Progenitor cell of endocrine pancreas (in vitro differentiated cells): ENCODE data around the gene GSG1L. TPM values are rescaled to one million over a fixed set of nuclear protein-coding genes. Genes with fewer than 3 reads are reported as not detected.

Source experiments
- DNase-seq: peaks from one replicate; pipeline ENCODE4 v3.0.0; 2021; ENCODE audit warnings: low spot score; ENCODE audit not compliant: unreplicated experiment
- H3K27ac Mint-ChIP-seq: 2 replicates; pipeline ENCODE4 v1.8.0; 2021; ENCODE audit warnings: mild to moderate bottlenecking, moderate library complexity, mixed read lengths
- H3K27me3 Mint-ChIP-seq: 2 replicates; pipeline ENCODE4 v1.8.0; 2021; ENCODE audit warnings: mixed read lengths
- H3K36me3 Mint-ChIP-seq: 2 replicates; pipeline ENCODE4 v1.8.0; 2022; ENCODE audit warnings: mixed read lengths; ENCODE audit not compliant: insufficient read depth
- H3K4me1 Mint-ChIP-seq: 2 replicates; pipeline ENCODE4 v1.8.0; 2021; ENCODE audit warnings: low read depth, mixed read lengths
- H3K4me3 Mint-ChIP-seq: 2 replicates; pipeline ENCODE4 v1.8.0; 2021; ENCODE audit warnings: low read depth, mild to moderate bottlenecking, moderate library complexity, mixed read lengths
- H3K9me3 Mint-ChIP-seq: 2 replicates; pipeline ENCODE4 v1.8.0; 2021; ENCODE audit warnings: low read depth, mixed read lengths
- total RNA-seq: library from RNA; stranded (reverse); gene quantifications from 2 replicates; pipeline ENCODE4 v1.2.1, GENCODE V29; 2021
- TF ChIP-seq, protein P1 (sequence below): fragments of 200-600 bp; sonication (generic); IDR thresholded peaks from one replicate; pipeline ENCODE4 v1.5.0; 2021; ENCODE audit warnings: antibody characterized with exemption, mild to moderate bottlenecking; ENCODE audit not compliant: unreplicated experiment

Gene GSG1L
- total RNA-seq, 1 donor from 2014 or later, result 0.17 TPM

DNA sequence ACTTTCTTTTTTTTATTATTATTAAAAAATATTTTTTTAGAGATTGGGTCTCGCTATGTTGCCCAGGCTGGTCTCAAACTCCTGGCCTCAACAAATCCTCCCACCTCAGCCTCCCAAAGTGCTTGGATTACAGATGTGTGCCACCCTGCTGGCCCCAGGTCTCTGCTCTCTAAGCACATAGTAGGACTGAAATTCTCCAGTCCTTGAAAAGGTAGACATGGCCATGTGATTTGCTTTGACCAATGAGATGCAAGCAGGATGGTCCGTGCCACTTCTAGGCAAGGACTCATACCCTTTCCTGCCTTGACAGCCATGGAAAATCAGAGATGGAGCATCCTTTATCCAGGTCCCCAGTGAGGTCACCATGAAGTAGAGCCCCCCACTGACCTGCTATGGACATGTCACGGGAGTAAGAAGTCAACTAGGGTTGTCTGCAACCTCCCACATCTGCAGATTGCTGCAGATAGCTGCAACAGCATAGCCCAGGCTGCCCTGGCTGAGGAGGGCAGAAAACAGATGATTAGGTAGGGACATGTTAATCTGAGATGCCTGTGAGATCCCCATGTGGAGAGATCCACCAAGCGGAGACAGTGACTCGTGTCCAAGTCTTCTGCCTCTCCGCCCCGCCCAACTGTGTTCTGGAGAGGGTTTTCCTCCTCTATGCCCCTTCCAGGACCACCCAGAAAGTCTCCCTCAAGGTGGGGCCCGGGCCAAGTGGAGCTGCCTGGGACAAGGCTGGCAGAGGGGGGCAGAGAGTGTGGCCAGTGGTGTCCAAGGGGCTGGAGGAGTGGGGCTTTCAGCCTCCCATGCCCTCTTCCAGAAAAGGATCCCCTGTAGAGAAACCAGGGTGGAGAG, 11.0 kb downstream of the GSG1L start:
- Mint-ChIP-seq H3K4me3 (no peak overlapping the region), H3K4me1 (no peaks in the 10 kb centered on the region), H3K27ac (no peak overlapping the region), H3K36me3 (no peaks in the 10 kb centered on the region), H3K9me3 (peaks cover 7% of the 10 kb centered on the region), H3K27me3 (peaks cover 20% of the 10 kb centered on the region)
- DNase-seq, result no peak
- TF ChIP-seq, protein P1, sequence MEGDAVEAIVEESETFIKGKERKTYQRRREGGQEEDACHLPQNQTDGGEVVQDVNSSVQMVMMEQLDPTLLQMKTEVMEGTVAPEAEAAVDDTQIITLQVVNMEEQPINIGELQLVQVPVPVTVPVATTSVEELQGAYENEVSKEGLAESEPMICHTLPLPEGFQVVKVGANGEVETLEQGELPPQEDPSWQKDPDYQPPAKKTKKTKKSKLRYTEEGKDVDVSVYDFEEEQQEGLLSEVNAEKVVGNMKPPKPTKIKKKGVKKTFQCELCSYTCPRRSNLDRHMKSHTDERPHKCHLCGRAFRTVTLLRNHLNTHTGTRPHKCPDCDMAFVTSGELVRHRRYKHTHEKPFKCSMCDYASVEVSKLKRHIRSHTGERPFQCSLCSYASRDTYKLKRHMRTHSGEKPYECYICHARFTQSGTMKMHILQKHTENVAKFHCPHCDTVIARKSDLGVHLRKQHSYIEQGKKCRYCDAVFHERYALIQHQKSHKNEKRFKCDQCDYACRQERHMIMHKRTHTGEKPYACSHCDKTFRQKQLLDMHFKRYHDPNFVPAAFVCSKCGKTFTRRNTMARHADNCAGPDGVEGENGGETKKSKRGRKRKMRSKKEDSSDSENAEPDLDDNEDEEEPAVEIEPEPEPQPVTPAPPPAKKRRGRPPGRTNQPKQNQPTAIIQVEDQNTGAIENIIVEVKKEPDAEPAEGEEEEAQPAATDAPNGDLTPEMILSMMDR, result no peak

DNA sequence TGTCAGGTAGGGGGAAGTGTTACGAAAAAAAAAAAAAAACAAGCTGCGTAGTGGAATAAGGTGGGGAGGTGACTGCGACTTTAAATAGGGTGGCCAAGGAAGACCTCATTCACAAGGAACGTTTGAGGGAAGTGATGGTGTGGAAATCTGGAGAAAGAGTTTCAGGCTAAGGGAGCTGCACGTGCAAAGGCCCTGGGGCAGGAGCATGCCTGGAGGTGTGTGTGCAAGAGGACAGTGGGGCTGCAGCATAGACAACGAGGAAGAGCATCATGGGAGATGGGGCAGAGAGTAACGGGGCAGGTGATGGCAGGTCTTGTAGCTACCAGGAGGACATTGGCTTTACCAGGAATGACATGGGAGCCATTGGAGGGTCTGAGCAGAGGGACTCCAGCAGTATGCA, 12.0 kb downstream of the GSG1L start:
- DNase-seq, result no peak
- Mint-ChIP-seq H3K36me3 (no peaks in the 10 kb centered on the region), H3K4me1 (no peaks in the 10 kb centered on the region), H3K27me3 (peaks cover 20% of the 10 kb centered on the region), H3K27ac (no peak overlapping the region), H3K9me3 (peaks cover 12% of the 10 kb centered on the region), H3K4me3 (no peak overlapping the region)
- TF ChIP-seq, protein P1, result no peak

DNA sequence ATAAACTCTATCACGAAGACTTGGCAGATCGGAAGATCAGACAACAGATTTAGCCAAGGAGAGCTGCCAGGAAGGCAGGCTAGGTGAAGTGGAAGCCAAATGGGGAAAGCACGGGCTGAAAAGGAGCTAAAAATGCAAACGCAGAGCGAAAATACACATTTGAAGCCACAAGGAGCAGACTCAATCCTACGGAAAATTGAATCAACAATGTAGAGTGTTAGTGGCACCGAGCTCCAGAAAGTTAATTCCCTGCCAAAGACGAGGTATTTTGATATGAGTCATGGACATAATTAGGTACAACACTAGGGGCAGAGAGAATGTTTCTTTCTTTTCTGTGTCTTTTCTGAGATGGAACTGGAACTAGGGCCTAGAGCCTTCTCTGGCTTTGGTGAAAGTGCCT, 20.7 kb downstream of the GSG1L start:
- Mint-ChIP-seq H3K27me3 (peaks cover 26% of the 10 kb centered on the region), H3K27ac (no peak overlapping the region), H3K4me3 (no peak overlapping the region), H3K9me3 (peaks cover 7% of the 10 kb centered on the region), H3K4me1 (no peaks in the 10 kb centered on the region), H3K36me3 (no peaks in the 10 kb centered on the region)
- TF ChIP-seq, protein P1, result no peak
- no peak for DNase-seq

DNA sequence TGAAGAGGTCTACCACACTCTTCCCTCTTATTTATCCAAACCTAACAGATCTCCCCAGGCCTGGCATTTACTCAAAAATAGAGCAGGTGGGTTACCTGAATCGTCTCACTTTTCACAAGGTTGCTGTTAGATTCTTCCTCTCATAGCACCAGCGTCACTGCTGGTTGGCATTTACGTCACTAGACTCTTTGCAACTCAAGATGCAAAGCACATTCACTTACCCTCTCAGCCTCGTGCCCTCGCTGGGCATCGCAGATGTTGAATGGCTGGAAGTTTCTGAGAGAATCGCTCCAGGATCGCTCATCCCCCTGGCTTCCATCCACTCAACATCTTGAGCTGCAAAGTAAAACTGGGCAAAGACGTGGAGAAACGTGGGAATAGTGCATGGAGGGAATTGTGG, 21.9 kb downstream of the GSG1L start:
- no peak for DNase-seq
- H3K27ac Mint-ChIP-seq, result no peak overlapping the region

DNA sequence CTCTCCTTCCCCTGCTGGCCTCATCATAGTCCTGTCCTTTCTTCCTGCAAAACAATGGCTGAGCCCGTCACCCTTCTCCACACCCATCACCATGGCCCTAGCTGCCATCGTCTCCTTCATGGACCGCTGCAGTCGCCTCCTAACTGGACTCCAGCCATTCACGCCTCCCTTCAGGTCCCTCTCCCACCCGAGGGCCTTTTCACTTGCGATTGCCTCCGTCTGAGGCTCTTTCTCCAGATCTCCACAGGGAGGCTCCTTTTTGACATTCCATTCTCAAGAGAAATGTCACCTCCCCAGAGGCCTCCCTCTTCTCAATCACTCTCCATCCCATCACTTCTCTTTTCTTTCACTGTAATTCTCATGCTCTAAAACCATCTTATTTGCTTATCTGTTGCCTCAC, 23.5 kb downstream of the GSG1L start:
- DNase-seq, result no peak
- no peaks in the 10 kb centered on the region for H3K9me3 Mint-ChIP-seq
- H3K27me3 Mint-ChIP-seq, result peaks cover 28% of the 10 kb centered on the region
- no peaks in the 10 kb centered on the region for H3K4me1 Mint-ChIP-seq
- H3K27ac Mint-ChIP-seq, result no peak overlapping the region
- TF ChIP-seq, protein P1, result no peak
- H3K36me3 Mint-ChIP-seq, result no peaks in the 10 kb centered on the region
- no peak overlapping the region for H3K4me3 Mint-ChIP-seq

More for the DNA sequence above, 21.9 kb downstream of the GSG1L start:
- Mint-ChIP-seq H3K4me1 (no peaks in the 10 kb centered on the region), H3K9me3 (peaks cover 1% of the 10 kb centered on the region), H3K27me3 (peaks cover 23% of the 10 kb centered on the region), H3K36me3 (no peaks in the 10 kb centered on the region), H3K4me3 (no peak overlapping the region)
- TF ChIP-seq, protein P1, result no peak
